KOPT-K1 (cell line): ENCODE results near the gene TMEM213.
"Not testable (repeated sequence)": the region's sequence is repeated elsewhere in the genome, so short reads cannot be mapped to it uniquely, and the experiment has no call there.

Experiments used
- H3K27ac ChIP-seq: fragments of 200-600 bp; sonication (generic); 2 replicates; pipeline ENCODE4 v1.5.1; 2016; ENCODE audit warnings: antibody characterized with exemption, mild to moderate bottlenecking, low read depth, low read length; ENCODE audit not compliant: poor library complexity, severe bottlenecking
- H3K36me3 ChIP-seq: fragments of 200-600 bp; sonication (generic); 2 replicates; pipeline ENCODE4 v1.5.1; 2017; ENCODE audit warnings: antibody characterized with exemption, mild to moderate bottlenecking, low read length, moderate library complexity; ENCODE audit not compliant: insufficient read depth
- H3K9me3 ChIP-seq: fragments of 200-600 bp; sonication (generic); 2 replicates; pipeline ENCODE4 v1.5.1; 2017; ENCODE audit warnings: antibody characterized with exemption, low read length, mild to moderate bottlenecking; ENCODE audit not compliant: insufficient read depth, poor library complexity, severe bottlenecking

Gene TMEM213

DNA sequence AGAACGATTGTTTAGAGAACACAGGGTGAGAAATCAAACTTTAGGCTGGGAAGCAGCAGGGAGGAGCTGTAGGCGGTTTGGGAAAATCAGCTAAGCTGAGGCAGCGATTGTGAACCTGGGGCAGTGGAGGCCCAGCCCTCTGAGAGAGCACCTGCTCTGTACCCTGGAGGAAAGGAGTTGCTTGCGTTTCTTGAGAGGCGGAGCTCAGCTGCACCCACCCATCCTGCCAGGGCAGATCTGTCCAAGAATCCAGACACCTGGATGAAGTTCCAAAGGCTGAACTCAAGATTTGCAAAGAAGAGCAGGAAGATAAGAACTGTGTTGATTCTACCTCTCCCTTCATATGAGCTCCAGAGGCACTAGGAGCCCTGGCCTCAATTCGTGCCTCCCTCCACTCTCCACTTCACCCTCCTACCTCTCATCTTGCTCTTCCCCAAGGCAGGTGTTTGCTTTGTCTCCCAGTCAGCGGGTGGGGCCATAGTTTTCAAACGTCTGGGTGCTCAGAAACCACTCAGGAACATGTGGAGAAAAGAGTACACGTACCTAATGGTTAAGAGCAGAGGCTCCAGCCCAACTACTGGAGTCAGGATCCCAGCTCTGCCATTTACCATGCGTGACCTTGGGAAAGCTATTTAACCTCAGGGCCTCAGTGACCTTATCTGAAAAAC is 21.5 kb upstream of the TMEM213 start:
- Histone ChIP-seq H3K36me3 (no peaks in the 10 kb centered on the region), H3K9me3 (no peaks in the 10 kb centered on the region), H3K27ac (no peak overlapping the region)

DNA sequence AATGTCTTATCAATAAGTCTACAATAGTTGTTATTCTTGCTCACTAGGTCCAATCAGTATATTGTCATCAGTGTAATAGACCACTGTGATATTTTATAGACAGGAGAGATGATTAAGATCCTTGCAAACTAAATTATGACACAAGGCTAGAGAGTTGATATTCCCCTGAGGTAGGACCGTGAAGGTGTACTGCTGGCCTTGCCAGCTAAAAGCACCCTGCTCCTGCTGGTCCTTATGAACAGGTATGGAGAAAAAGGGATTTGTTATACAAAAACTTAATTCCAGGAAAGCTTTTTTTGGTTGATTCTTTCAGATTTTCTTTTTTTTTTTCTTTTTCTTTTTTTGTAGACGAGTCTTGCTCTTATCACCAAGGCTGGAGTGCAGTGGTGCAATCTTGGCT is 16.8 kb upstream of the TMEM213 start:
- Histone ChIP-seq H3K36me3 (no peaks in the 10 kb centered on the region), H3K9me3 (no peaks in the 10 kb centered on the region), H3K27ac (no peak overlapping the region)

DNA sequence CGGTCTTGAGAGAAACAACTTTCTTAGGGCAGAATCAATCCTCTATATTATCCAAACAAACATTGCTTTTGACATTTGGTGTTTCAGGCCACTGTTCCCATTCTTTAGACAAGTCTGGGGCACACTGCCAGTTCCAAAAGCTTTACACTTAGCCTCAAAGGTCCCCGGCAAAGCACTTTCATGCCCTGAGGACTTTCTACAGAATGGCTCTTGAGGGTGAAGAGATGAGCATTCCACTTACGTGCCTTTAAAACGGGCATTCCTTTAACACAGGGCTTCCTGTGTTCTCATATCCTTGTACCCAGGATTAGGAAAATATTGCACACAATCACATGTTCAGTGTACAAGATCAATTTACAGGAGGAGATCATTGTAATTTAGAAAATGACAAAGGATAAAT is 13.1 kb upstream of the TMEM213 start:
- H3K9me3 ChIP-seq, result peaks cover 14% of the 10 kb centered on the region

DNA sequence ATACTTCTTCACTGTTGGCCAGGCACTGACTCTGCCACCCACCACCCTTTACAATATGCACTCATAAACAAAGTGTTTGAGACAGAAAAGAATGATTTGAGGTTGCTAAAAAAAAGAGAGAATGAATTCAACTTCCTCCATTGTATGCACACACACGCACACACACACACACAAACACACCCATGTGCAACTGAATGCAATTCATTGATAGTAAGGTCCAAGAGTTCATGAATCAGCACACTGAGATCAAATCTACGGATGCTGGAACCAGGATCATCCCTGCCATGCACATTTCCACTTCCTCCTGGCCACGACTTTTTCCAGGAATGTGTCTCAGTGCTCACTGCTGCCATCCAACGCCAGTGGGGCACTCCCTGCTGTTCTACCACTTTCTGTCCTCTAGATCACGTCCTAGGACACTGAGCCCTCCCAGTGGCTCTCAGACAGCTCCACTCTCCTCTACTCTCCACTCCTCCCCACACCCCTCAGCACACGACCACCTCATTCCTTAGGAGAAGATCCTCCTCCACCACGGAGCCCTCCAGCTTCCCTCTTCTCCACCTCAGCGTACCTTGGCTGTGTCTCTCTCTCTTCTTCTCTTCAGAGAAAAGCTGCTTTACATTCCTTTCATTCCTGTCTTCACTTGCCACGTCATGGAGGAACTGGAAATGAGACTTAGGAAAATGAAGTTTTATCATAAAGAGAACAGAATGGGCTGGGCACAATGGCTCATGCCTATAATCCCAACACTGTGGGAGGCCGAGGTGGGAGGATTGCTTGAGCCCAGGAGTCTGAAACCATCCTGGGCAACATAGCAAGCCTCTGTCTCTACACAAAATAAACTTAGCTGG is 12.0 kb upstream of the TMEM213 start:
- no peak overlapping the region for H3K27ac ChIP-seq
- no peaks in the 10 kb centered on the region for H3K36me3 ChIP-seq
- peaks cover 14% of the 10 kb centered on the region for H3K9me3 ChIP-seq

More for the DNA sequence above, 13.1 kb upstream of the TMEM213 start:
- H3K36me3 ChIP-seq, result no peaks in the 10 kb centered on the region
- H3K27ac ChIP-seq, result no peak overlapping the region

DNA sequence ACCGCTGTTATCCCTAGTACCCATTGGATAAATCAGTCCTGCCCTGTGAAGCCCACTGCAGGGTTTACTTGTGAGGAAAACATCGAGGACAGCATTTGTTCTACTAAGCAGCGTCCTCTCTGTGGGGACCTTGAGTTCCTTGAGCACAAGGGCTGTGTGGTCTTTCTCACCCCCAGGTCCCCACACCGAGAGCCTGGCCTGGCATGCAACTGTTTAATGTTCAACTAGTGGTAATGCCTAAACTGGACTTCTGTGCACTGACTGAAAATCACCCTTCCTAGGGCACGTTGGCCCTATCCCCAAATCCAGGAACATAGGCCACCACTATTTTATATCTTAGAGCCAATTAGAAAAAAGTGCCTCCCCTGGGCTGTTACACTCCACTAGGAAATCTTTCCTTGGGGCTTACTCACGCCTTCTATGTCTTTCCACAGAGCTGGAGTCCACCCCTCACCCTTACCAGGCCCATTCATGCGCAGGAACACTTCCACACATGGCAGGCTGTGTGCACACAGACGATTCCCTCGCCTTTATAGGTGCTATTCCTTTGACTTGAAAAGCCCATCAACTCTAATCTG is 1.7 kb upstream of the TMEM213 start:
- Histone ChIP-seq H3K36me3 (no peaks in the 10 kb centered on the region), H3K27ac (no peak overlapping the region), H3K9me3 (no peaks in the 10 kb centered on the region)

DNA sequence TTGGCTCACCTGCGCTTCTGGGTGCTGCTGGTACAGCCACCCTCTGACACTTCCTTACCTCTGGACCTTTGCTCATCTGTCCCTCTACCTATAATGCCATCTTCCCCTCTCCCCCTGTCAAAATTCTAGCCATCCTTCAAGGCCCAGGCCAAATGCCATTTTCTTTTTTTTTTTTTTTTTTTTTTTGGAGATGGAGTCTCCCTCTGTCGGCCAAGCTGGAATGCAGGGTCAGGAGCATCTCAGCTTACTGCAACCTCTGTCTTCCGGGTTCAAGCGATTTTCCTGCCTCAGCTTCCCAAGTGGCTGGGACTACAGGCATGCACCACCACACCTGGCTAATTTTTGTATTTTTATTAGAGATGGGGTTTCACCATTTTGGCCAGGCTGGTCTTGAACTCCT is 748 bp upstream of the TMEM213 start:
- not testable (repeated sequence) for H3K9me3 ChIP-seq, H3K36me3 ChIP-seq, H3K27ac ChIP-seq

DNA sequence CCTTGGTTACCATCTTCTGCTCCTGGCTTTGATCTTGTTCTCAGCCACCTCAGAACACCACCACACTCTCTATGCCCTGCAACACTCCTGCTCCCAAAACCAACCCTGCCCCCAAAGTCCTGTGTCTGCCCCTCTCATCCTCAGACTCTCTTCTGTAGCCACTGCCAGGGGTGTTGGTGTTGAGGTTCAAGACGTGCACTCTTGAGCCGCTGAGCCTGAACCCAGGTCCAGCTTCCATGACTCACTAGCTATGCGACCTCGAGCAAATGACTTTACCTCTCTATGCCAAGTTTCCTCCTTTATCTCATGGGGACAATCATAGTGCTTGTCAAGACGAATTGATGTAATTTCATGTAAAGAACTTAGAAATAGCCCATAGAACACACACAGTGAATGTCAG is 1.0 kb downstream of the TMEM213 start:
- no peaks in the 10 kb centered on the region for H3K36me3 ChIP-seq
- H3K27ac ChIP-seq, result no peak overlapping the region
- H3K9me3 ChIP-seq, result no peaks in the 10 kb centered on the region

DNA sequence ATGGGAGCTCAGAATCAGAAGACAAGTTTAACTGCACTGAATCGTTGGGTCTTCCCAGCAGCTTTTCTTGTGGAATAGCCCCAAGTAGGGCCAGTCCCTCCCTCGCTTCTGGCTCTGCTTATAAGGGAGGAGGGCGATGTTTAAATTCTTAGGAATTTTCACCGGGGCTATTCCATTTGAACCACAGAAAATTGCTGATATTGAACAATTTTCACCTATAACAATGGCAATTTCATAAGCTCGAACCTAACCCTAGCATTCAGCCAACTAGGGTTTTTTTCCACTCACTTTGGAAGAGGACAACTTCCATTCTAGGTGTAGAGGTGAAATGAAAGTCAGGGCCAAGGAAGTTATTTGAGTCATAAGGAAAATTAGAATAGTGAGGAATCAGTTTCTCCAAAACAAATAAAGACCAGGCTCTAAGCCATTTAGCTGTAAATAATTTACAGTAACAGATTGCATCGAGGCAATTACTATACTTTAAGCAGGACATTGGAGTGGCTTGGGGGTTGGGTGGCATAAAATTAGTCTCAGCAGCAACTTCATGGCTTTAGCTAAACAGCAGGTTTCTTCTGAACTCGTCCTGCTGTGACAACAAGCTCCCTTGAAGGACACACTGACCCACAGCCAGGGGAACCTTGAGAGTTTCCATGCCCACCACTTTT is 1.7 kb downstream of the TMEM213 start:
- Histone ChIP-seq H3K27ac (no peak overlapping the region), H3K36me3 (no peaks in the 10 kb centered on the region), H3K9me3 (no peaks in the 10 kb centered on the region)

DNA sequence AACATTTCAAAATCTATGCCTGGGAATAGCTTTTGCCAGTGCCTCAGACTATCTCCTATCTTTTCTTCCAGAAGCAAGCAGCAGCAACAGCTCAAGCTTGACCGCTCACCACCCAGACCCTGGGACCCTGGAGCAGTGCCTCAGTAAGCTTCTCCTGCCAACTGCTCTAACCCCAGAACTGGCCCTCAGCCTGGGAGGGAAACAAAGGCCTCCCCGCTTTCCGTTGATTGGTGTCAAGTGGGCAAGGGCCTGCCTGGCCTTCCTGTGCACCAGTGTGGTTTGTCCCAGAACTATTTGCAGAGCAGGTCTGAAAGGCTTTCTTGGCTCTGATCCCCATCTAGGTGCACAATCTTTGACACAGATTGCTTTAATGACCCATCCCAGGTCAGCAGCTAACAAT is 3.5 kb downstream of the TMEM213 start:
- Histone ChIP-seq H3K27ac (no peak overlapping the region), H3K36me3 (no peaks in the 10 kb centered on the region)

DNA sequence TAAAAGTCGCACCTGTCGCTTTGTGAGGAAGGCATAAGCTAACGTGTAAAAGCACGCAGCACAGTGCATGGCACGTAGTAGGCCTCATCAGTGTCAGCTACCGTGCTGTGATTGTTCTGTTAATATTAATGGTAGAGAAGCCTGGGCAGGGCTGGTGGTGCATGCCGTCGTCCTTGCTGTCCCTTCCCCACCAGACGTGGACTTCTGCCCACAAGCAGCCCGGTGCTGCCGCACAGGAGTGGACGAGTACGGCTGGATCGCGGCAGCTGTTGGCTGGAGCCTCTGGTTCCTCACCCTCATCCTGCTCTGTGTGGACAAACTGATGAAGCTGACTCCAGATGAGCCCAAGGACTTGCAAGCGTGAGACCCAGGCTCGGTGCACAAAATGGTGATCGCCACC is 4.9 kb downstream of the TMEM213 start:
- no peak overlapping the region for H3K27ac ChIP-seq
- peaks cover 3% of the 10 kb centered on the region for H3K9me3 ChIP-seq
- H3K36me3 ChIP-seq, result no peaks in the 10 kb centered on the region

More for the DNA sequence above, 3.5 kb downstream of the TMEM213 start:
- no peaks in the 10 kb centered on the region for H3K9me3 ChIP-seq

DNA sequence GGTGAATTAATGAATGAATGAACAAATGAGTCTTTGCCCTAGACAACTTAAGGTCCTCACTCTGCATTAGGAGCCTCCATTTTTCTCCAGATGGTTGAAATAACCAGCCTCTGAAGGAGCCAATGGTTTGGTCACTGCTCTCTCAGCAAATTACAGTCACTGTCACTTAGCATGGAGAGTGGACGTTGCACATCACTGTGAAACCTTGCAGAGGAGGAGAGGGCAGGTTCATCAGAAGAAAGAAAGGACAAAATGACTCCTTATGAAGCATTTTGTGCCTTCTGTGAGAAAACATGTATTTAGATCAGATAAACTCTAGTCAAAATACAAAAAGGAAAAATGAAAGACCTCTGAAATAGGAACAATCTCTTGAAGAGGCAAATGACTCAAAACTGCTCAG is 6.8 kb downstream of the TMEM213 start:
- no peak overlapping the region for H3K27ac ChIP-seq
- H3K9me3 ChIP-seq, result peaks cover 4% of the 10 kb centered on the region
- no peaks in the 10 kb centered on the region for H3K36me3 ChIP-seq

DNA sequence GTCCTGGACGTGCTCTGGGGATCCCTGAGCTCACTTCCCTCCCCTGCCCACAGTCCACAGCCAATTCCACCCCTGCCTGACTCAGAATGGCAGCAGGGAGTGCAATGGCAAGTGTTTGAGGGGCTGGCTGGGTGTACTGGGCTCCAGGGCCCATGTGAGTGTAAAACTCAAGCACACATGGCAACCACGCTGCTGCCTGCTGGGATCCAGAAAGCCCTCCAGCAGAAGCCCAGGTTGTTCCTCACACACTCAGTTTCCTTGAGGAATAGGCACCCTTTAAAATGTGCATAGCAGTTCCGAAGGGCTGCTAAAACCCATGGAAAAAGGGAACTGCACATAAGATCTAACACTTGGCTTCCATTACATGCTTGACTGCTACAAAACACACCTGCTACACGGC is 11.6 kb downstream of the TMEM213 start:
- Histone ChIP-seq H3K9me3 (peaks cover 4% of the 10 kb centered on the region), H3K36me3 (no peaks in the 10 kb centered on the region), H3K27ac (no peak overlapping the region)

DNA sequence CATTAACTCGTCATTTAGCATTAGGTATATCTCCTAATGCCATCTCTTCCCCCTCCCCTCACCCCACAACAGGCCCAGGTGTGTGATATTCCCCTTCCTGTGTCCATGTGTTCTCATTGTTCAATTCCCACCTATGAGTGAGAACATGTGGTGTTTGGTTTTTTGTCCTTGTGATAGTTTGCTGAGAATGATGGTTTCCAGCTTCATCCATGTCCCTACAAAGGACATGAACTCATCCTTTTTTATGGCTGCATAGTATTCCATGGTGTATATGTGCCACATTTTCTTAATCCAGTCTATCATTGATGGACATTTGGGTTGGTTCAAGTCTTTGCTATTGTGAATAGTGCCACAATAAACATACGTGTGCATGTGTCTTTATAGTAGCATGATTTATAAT is 13.5 kb downstream of the TMEM213 start:
- H3K27ac ChIP-seq, result not testable (repeated sequence)

DNA sequence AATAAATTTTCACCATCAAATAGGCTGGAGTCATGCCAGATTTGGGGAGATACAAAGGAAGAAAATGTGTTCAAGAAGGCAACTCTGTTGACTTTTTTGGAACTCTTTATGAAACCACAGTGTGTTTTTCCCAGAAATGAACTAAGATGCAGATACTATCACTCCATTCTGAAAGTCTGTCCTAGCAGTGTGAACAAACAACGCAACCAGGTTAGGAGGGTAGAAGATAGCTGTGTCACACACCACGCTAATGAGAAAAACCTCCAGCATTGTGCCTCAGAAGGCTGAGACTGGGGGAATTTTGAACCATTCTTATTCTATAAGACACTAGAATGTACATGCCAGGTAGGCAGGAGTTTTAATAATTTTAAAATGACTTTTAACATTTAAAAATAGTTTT is 16.2 kb downstream of the TMEM213 start:
- Histone ChIP-seq H3K9me3 (no peaks in the 10 kb centered on the region), H3K27ac (peak overlapping the region; percentile 34), H3K36me3 (no peaks in the 10 kb centered on the region)

More for the DNA sequence above, 13.5 kb downstream of the TMEM213 start:
- not testable (repeated sequence) for H3K36me3 ChIP-seq, H3K9me3 ChIP-seq

DNA sequence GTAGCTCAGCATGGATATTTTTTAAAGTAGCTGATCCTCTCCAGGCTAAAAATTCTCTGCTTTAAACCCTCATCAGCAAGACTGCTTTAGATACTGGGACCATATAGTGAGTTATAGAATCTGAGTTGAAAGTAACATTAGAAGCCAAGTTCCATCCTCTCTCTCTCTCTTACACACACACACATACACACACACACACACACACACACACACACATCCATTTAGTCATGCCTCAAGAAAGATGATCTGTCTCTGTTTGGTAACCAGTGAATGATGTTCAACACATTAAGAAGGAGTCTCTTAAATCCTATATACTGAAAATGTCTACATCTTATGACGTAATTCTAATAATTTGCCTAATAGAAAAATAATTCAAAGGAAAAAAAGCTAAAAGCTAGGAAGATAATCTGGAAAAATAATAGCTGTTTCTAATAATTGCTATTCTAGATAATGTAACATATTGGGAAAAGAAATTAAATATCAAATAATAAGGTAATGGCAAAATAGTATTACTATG is 17.1 kb downstream of the TMEM213 start:
- Histone ChIP-seq H3K9me3 (no peaks in the 10 kb centered on the region), H3K27ac (peak overlapping the region; percentile 34)

More for the DNA sequence above, 17.1 kb downstream of the TMEM213 start:
- no peaks in the 10 kb centered on the region for H3K36me3 ChIP-seq
